Measurements from ENCODE around the gene SCP2. TPM values are rescaled to one million over a fixed set of nuclear protein-coding genes. Genes with fewer than 3 reads are reported as not detected.

Gene SCP2
- total and polyA plus RNA-seq, 2 of the 4 experiments (the other 2 are of a cell fraction) = 70.4 to 83.1 TPM

DNA sequence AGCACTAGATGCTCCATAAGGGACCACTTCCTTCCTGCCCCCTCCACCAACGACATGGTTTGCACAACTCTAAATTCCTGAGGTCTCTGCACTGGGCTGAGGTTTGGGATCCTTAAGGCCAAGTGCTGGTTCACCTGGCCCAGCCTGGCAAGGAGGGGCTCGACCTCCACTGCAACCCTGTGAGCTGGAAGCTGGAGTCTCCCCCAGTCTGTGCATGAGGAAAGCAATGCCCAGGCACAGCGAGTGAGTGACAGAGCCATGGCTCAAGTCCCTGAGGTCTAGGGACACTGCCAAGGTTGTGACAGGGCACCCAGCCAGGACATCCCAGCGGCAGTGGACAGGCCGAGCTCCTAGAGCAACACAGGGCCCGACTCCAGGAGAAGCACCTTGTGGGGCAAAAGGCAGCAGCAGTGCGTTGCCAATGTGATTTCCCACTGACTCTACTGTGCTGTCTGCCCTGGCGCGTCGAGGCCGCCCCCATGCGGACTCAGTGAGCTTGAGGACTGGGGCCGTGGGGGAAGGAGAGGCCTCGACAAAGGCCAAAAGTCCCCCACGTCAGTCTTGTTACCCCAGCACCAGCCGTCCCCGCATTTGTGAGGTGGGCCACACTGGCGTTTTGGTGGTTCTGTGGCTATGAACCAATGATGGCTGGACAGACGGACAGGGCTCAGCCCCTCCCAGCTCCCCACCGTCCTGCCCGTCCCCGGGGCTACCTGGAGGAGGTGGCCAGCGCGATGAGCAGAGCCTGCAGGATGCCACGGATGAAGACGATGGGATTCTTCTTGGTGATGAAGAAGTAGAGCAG, 165.0 kb downstream of the SCP2 start:
- H3K9ac ChIP-seq (ENCODE audit: low read depth, low read length) = no peak overlapping the region
- no TSS peak for BruUV-seq (replicated peaks)
- TF ChIP-seq SMC3 (IDR thresholded peaks at IDR 0.05; ENCODE audit: low read depth, low read length) (no peak), CEBPB (IDR thresholded peaks at IDR 0.05; ENCODE audit: low read depth, low read length) (no peak), MAZ (IDR thresholded peaks at IDR 0.05; ENCODE audit: borderline replicate concordance, low read depth, low read length) (peak; percentile 41; the same call in 1 of the 2 replicates)

More for the DNA sequence above, 165.0 kb downstream of the SCP2 start:
- Histone ChIP-seq H2AFZ (replicated peaks; ENCODE audit: low read length, poor library complexity) (no peak overlapping the region), H4K91ac (ENCODE audit: insufficient read depth, low read depth, low read length) (peak overlapping the region; percentile 63; the same call in 1 of the 2 replicates), H3K14ac (replicated peaks; ENCODE audit: low read depth, low read length) (peak overlapping the region; percentile 25; the same call in 1 of the 2 replicates), H3K4ac (ENCODE audit: low read depth, low read length) (peak overlapping the region; percentile 54), H2BK20ac (ENCODE audit: low read depth, low read length) (no peak overlapping the region; the same call in 1 of the 2 replicates), H2BK120ac (ENCODE audit: low read depth, low read length) (peak overlapping the region; percentile 34; the same call in 1 of the 2 replicates), H3K36me3 (ENCODE audit: control insufficient read depth, insufficient read depth, low read length) (peaks cover 1% of the 10 kb centered on the region; the same call in 1 of the 2 replicates), H3K18ac (ENCODE audit: low read depth, low read length) (no peak overlapping the region), H2BK5ac (ENCODE audit: low read depth, low read length, poor library complexity, severe bottlenecking) (no peak overlapping the region), H3K4me1 (ENCODE audit: control insufficient read depth, insufficient read depth, low read length) (peaks cover 15% of the 10 kb centered on the region), H4K20me1 (ENCODE audit: insufficient read depth, low read length) (no peaks in the 10 kb centered on the region), H3K4me3 (ENCODE audit: insufficient read depth, low read depth, low read length) (no peak overlapping the region), H3K79me1 (ENCODE audit: low read depth in 1 of 2, low read length in 2 of 2) (no peaks in the 10 kb centered on the region), H3K4me2 (ENCODE audit: low read depth, low read length) (no peak overlapping the region), H3K9me3 (ENCODE audit: control insufficient read depth, insufficient read depth, low read length) (no peaks in the 10 kb centered on the region), H3K23ac (ENCODE audit: low read depth, low read length) (no peak overlapping the region), H2AK5ac (ENCODE audit: low read depth, low read length) (peak overlapping the region; percentile 66), H3K27me3 (ENCODE audit: control insufficient read depth, insufficient read depth, low read length) (no peaks in the 10 kb centered on the region), H2BK15ac (ENCODE audit: low read depth, low read length) (0 out of 3 replicates have a peak overlapping the region, but pooled peaks have one; percentile 7), H4K8ac (ENCODE audit: low read depth in 2 of 2, low read length in 2 of 2) (peak overlapping the region in 1 of 2 experiments; percentile 10; a peak in 1 of 4 replicates), H3K56ac (ENCODE audit: extremely low read depth, insufficient read depth, low read length) (no peak overlapping the region), H4K5ac (ENCODE audit: low read depth, low read length) (no peak overlapping the region), H3K27ac (ENCODE audit: insufficient read depth, low read length) (no peak overlapping the region), H3K9me1 (ENCODE audit: insufficient read depth, low read length) (peaks cover 23% of the 10 kb centered on the region), H2AK9ac (replicated peaks; ENCODE audit: low read depth, low read length, poor library complexity) (no peak overlapping the region)
- CTCF ChIA-PET = no interaction called here
- in situ Hi-C loops (cut with MboI; ENCODE audit: low sequenced_read_pairs) = no loop called here
- dilution Hi-C loops (cut with HindIII; ENCODE audit: low sequenced_read_pairs, unreplicated experiment) = no loop called here
- no peak for ATAC-seq (ENCODE audit: low read depth)
- DNase-seq = no peak
- intact Hi-C loops (cut with micrococcal nuclease) = no loop called here
- POLR2A ChIA-PET (ENCODE audit: unreplicated experiment) = interaction anchor here (0.5 kb wide), 1 partner anchor 148 kb away, joined by 3 read pairs; no protein-coding TSS in a partner anchor
- 88% methylated on average over 7 of the region's 26 CpGs; no CpG with 5 or more reads in 1 of the 2 experiments for WGBS, 2 experiments (ENCODE audit: extremely low coverage in 2 of 2, insufficient read length in 1 of 2)
